ENCODE data around the gene TTC13.

- TF ChIP-seq CTCF (IDR thresholded peaks at IDR 0.05) (no peak), POLR2AphosphoS5 (IDR thresholded peaks at IDR 0.05) (no peak)
Observed at GRCh38 chr1:230948903-230949302, 29.8 kb downstream of the TTC13 start.

All from sigmoid colon (tissue), 4 donors.